Activated T-helper 2 cell treated with anti-CD3 and anti-CD28 coated beads, Interferon-gamma antibody, Interleukin-2, Interleukin-4, amounts not matched to agents 10 μg/mL and 5 μg/mL and 100 μg/mL, durations not matched to agents 14 hours and 24 hours and 36 hours (primary cell): ENCODE data around the gene GABRB1. TPM values are rescaled to one million over a fixed set of nuclear protein-coding genes. Genes with fewer than 3 reads are reported as not detected.

Source experiments
- DNase-seq: peaks from one replicate; pipeline ENCODE4 v3.0.0; 2021; ENCODE audit warnings: low spot score
- H3K27ac Mint-ChIP-seq: one replicate; pipeline ENCODE4 v1.8.0; 2021; ENCODE audit warnings: mixed read lengths
- H3K27me3 Mint-ChIP-seq: one replicate; pipeline ENCODE4 v1.8.0; 2021; ENCODE audit warnings: low read depth, mixed read lengths
- H3K36me3 Mint-ChIP-seq: one replicate; pipeline ENCODE4 v1.8.0; 2021; ENCODE audit warnings: low read depth, mixed read lengths
- H3K4me1 Mint-ChIP-seq: one replicate; pipeline ENCODE4 v1.8.0; 2021; ENCODE audit warnings: low read depth, mixed read lengths
- H3K4me3 Mint-ChIP-seq: one replicate; pipeline ENCODE4 v1.8.0; 2021; ENCODE audit warnings: low read depth, mild to moderate bottlenecking, moderate library complexity, mixed read lengths
- H3K9me3 Mint-ChIP-seq: one replicate; pipeline ENCODE4 v1.8.0; 2021; ENCODE audit warnings: mixed read lengths
- intact Hi-C: fragments of 100-400 bp; cut with micrococcal nuclease; formaldehyde crosslinking; loops from one replicate; pipeline ENCODE4 v1.15.1; 2023
- total RNA-seq: library from RNA; stranded (reverse); gene quantifications from 2 replicates; pipeline ENCODE4 v1.2.3, GENCODE V29; 2022

The GABRB1 gene
- total RNA-seq, 1 donor from 2014 or later, result not detected

DNA sequence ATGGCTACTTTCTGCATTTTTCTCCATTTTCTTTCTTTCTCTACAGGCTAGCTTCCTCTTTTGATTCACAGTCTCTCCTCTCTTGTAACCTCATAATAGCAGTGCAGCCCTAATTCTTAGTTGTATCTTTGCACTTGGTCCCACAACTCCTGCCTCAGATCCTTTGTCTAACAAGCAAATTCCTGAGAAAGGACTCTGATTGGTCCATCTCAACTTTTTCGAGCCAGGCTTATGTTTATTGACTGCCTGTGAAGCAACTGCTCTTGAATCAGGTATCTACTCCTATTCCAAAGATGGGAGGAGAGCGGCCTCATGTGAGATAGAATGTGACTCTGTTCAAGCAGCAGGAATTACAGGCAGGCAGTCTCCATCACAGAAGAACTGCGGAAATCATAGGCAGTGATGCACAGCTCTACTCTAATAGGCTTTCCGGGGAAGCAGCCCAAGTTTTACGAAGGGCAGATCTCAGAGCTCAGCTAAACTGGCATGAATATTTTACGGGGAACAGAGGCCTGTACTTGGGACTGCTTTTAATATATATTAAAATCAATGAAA, 123.5 kb downstream of the GABRB1 start:
- no peak overlapping the region for H3K27ac Mint-ChIP-seq
- H3K27me3 Mint-ChIP-seq, result no peaks in the 10 kb centered on the region
- intact Hi-C loops, result no loop called here
- H3K4me3 Mint-ChIP-seq, result no peak overlapping the region
- peaks cover under 1% of the 10 kb centered on the region for H3K4me1 Mint-ChIP-seq
- no peaks in the 10 kb centered on the region for H3K9me3 Mint-ChIP-seq
- no peaks in the 10 kb centered on the region for H3K36me3 Mint-ChIP-seq
- no peak for DNase-seq

DNA sequence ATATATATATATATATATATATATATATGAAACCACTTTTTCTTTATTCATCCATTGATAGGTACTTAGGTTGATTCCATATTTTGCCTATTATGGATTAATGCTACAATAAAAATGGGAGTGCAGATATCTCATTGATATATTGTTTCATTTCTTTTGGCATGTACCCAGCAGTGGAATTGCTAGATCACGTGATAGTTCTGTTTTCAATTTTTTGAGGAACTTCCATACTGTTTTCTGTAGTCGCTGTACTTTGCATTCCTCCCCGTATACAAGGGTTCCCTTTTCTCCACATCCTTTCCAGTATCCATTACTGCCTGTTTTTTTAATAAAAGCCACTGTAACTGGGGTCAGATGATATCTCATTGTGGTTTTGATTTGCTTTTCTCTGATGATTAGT, 124.6 kb downstream of the GABRB1 start:
- H3K36me3 Mint-ChIP-seq, result no peaks in the 10 kb centered on the region
- DNase-seq, result no peak
- intact Hi-C loops, result no loop called here
- H3K4me3 Mint-ChIP-seq, result no peak overlapping the region
- peaks cover 4% of the 10 kb centered on the region for H3K4me1 Mint-ChIP-seq
- no peak overlapping the region for H3K27ac Mint-ChIP-seq
- H3K9me3 Mint-ChIP-seq, result no peaks in the 10 kb centered on the region
- H3K27me3 Mint-ChIP-seq, result no peaks in the 10 kb centered on the region

DNA sequence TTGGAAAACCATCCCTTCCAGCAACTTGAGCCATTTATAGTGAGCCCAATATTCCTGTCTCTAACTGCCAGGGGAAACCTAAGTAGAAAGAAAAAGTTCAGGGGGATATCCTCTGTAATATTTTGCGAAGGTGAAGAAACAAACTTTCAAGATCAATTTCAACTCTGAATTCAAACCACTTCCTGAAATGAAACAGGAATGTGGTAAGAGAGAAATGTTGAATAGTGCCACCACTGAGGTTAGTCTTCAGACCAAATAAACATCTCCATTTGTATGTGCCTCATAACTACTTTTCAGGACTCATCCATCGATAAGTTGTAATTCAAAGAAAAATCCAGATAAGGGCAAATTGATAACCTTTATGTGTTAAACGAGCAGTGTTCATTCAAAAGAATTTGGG, 128.7 kb downstream of the GABRB1 start:
- intact Hi-C loops, result no loop called here
- DNase-seq, result no peak
- H3K4me1 Mint-ChIP-seq, result peaks cover 4% of the 10 kb centered on the region
- H3K27me3 Mint-ChIP-seq, result peaks cover 2% of the 10 kb centered on the region
- H3K27ac Mint-ChIP-seq, result no peak overlapping the region
- no peak overlapping the region for H3K4me3 Mint-ChIP-seq
- no peaks in the 10 kb centered on the region for H3K36me3 Mint-ChIP-seq
- H3K9me3 Mint-ChIP-seq, result no peaks in the 10 kb centered on the region

DNA sequence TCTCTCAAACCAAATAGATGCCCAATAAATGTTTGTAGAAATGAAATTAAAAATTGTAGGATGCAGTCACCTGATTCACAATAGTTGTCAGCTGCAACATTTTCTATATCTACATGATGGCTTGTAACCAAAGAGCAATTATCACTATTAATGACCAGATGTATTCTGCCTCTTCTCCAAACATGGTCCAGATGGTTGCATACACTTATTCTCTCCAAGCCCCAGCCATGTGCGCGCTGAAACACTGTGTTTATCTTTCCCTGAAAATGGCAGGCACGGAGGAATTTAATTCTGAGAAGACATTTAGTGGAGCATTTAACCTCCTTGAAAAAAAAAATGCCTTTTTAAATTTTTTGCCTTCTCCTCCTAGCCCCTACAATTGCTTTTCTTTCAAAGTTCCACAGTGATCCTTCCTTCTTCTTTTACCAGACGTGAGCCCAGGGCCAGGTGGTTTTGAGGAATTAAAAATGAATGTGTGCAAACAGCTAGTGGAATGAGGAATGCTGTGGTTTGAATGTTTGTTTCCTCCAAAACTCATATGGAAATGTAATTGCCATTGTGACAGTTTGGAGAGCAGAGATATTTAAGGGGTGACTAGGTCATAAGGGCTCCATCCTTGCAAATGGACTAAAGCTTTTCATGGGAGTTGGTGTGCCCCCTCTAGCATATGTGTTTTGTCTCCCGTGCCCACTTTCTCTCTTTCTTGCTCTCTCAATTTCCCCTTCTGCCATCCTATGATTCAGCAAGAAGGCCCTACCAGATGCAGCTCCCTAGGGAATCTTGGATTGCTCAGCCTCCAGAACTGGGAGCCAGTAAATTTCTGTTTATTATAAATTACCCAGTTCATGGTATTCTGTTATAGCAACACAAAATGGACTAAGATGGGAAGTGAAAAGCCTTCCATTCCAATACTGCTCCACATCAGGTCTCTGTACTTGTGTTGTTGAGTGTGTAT, 136.0 kb downstream of the GABRB1 start:
- no peaks in the 10 kb centered on the region for H3K27me3 Mint-ChIP-seq
- no peaks in the 10 kb centered on the region for H3K4me1 Mint-ChIP-seq
- no peaks in the 10 kb centered on the region for H3K36me3 Mint-ChIP-seq
- intact Hi-C loops, result no loop called here
- H3K27ac Mint-ChIP-seq, result no peak overlapping the region
- no peak overlapping the region for H3K4me3 Mint-ChIP-seq
- no peak for DNase-seq
- no peaks in the 10 kb centered on the region for H3K9me3 Mint-ChIP-seq

- intact Hi-C loops, result no loop called here
- no peak for DNase-seq
- Mint-ChIP-seq H3K4me3 (no peak overlapping the region), H3K27me3 (no peaks in the 10 kb centered on the region), H3K36me3 (no peaks in the 10 kb centered on the region), H3K4me1 (no peaks in the 10 kb centered on the region), H3K9me3 (no peaks in the 10 kb centered on the region), H3K27ac (no peak overlapping the region)
Measured at GRCh38 chr4:47184083-47184482, 152.7 kb downstream of the GABRB1 start.

DNA sequence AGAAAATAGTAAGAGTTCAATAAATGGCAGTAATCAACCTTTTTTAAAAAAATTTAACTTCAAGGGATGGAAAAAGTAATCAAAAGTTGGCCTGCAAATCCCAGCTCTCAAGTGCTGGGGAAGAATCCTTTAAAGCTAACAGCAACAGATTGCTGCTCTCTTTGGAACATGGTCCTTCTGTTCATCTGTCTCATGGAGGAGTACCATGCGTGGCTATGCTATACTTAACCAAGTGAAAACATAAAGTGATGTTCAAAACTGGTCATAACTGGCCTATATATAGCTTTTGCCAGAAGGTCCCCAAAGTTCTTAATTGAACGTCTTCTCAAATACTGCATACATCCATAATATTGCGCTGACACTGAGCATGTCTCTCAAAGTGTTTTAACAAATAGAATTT, 154.4 kb downstream of the GABRB1 start:
- intact Hi-C loops, result no loop called here
- Mint-ChIP-seq H3K27me3 (no peaks in the 10 kb centered on the region), H3K27ac (no peak overlapping the region), H3K4me3 (no peak overlapping the region), H3K36me3 (no peaks in the 10 kb centered on the region), H3K4me1 (no peaks in the 10 kb centered on the region), H3K9me3 (no peaks in the 10 kb centered on the region)
- DNase-seq, result no peak

DNA sequence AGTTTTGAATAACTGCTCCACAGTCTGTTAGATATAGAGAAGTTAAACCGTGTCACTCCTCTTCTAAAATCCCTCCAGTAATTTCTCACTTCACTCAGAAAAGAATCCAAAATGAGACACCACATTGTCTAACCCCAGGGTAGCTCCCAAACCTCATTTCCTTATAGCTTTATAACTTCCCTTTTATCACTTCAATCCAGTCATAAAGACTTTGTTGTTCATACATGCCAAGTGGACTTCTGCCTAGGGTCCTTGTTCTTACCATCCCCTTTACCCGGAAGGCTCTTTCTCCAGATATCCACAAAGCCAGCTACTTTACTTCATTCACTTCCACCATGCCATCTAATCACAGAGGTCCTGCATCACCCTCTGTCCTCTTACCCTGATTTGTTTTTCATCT, 156.2 kb downstream of the GABRB1 start:
- Mint-ChIP-seq H3K27me3 (no peaks in the 10 kb centered on the region), H3K4me3 (no peak overlapping the region), H3K4me1 (no peaks in the 10 kb centered on the region), H3K36me3 (no peaks in the 10 kb centered on the region), H3K27ac (no peak overlapping the region), H3K9me3 (no peaks in the 10 kb centered on the region)
- no peak for DNase-seq
- intact Hi-C loops, result no loop called here

GRCh38 chr4:47193179-47193578, 161.8 kb downstream of the GABRB1 start:
- Mint-ChIP-seq H3K27ac (no peak overlapping the region), H3K27me3 (no peaks in the 10 kb centered on the region), H3K4me1 (no peaks in the 10 kb centered on the region), H3K9me3 (no peaks in the 10 kb centered on the region), H3K36me3 (no peaks in the 10 kb centered on the region), H3K4me3 (no peak overlapping the region)
- intact Hi-C loops, result no loop called here
- DNase-seq, result no peak

DNA sequence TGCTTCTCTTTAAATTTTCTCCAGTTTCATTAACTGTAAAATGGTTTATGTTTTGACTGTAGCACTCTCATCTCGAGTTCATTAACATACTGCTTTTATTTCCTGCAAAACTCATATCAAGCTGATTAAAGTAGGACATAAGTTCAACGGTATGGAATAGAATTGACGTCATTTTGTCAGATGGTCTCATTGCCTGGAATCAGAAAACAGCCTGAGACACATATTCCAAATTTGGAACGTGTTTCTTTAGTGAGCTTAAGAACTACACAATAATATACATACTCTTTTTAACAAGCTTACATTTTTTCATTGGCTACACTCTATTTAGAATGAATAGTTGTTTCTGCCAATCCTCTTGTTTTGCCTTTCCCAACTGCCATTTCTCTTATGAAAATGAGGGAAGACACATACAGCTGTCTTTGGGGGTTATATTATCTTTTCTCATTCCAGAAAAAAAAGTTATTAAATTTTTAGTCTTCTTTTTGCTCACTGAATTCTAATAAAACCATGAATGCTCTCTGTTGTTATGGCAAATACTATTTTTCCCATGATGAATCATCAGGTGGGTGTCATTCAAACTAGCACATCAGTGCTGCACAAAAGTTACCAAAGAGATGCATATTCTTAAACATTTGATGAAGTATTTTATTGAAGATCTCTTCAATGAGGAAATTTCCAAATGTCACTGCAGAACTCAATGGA, 162.8 kb downstream of the GABRB1 start:
- no peaks in the 10 kb centered on the region for H3K36me3 Mint-ChIP-seq
- H3K27ac Mint-ChIP-seq, result no peak overlapping the region
- no peaks in the 10 kb centered on the region for H3K27me3 Mint-ChIP-seq
- H3K4me3 Mint-ChIP-seq, result no peak overlapping the region
- H3K9me3 Mint-ChIP-seq, result no peaks in the 10 kb centered on the region
- no peaks in the 10 kb centered on the region for H3K4me1 Mint-ChIP-seq
- DNase-seq, result no peak
- intact Hi-C loops, result no loop called here

- Mint-ChIP-seq H3K27ac (no peak overlapping the region), H3K4me3 (no peak overlapping the region), H3K27me3 (no peaks in the 10 kb centered on the region), H3K9me3 (no peaks in the 10 kb centered on the region), H3K36me3 (no peaks in the 10 kb centered on the region), H3K4me1 (no peaks in the 10 kb centered on the region)
- intact Hi-C loops, result no loop called here
- no peak for DNase-seq
Measured at GRCh38 chr4:47195706-47196105, 164.3 kb downstream of the GABRB1 start.

- Mint-ChIP-seq H3K27me3 (no peaks in the 10 kb centered on the region), H3K4me1 (no peaks in the 10 kb centered on the region), H3K36me3 (no peaks in the 10 kb centered on the region), H3K4me3 (no peak overlapping the region), H3K9me3 (no peaks in the 10 kb centered on the region), H3K27ac (no peak overlapping the region)
- no peak for DNase-seq
- intact Hi-C loops, result no loop called here
Measured at GRCh38 chr4:47198791-47199190, 167.4 kb downstream of the GABRB1 start.

DNA sequence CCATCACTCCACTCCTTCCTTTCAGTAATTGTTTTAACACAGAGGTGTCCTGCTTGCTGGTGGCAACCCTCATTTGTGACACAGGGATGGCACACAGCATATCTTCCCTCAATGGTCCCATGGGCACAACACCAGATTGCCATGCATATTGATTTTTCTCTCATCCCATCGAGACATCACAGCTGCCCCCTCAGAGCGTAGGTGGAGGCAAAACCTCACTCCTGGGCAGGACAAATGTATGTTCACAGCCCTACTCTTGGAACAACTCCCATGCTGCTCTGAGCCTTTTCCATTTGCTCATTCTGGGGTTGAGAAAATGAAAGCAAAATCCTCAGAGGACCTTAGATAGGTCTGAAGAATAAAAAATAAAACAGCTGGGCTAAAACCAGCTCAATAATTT, 172.2 kb downstream of the GABRB1 start:
- no peak for DNase-seq
- H3K36me3 Mint-ChIP-seq, result no peaks in the 10 kb centered on the region
- intact Hi-C loops, result no loop called here
- no peak overlapping the region for H3K4me3 Mint-ChIP-seq
- H3K27ac Mint-ChIP-seq, result no peak overlapping the region
- H3K4me1 Mint-ChIP-seq, result no peaks in the 10 kb centered on the region
- no peaks in the 10 kb centered on the region for H3K9me3 Mint-ChIP-seq
- H3K27me3 Mint-ChIP-seq, result no peaks in the 10 kb centered on the region

DNA sequence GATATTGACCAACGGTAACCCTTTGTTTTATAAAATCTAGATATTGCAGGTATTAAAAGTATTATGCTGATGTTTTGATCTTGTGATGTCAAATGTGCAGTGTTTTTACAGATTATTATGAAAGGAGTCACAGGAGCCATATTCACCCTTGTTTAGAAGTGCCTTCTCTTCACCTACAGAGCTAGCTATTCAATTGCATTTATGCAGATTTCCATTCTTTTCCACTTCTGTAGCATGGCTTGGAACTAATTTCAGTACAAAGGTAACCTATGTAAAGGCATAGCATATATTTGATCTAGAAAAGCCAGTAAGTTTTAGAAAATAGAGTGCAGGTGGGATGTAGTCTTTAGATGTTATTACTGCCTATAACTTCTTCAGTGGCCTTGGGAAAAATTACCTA, 176.2 kb downstream of the GABRB1 start:
- intact Hi-C loops, result no loop called here
- H3K4me3 Mint-ChIP-seq, result no peak overlapping the region

More for the DNA sequence above, 176.2 kb downstream of the GABRB1 start:
- Mint-ChIP-seq H3K27me3 (no peaks in the 10 kb centered on the region), H3K27ac (no peak overlapping the region), H3K9me3 (no peaks in the 10 kb centered on the region), H3K4me1 (no peaks in the 10 kb centered on the region), H3K36me3 (no peaks in the 10 kb centered on the region)
- no peak for DNase-seq
